Measurements from ENCODE around the gene OXER1. TPM values are rescaled to one million over a fixed set of nuclear protein-coding genes. Genes with fewer than 3 reads are reported as not detected.

OXER1 gene
- total and polyA plus RNA-seq, 9 of the 15 experiments (the other 6 are each of a cell fraction or from before 2014, with no cell fraction given): not detected

DNA sequence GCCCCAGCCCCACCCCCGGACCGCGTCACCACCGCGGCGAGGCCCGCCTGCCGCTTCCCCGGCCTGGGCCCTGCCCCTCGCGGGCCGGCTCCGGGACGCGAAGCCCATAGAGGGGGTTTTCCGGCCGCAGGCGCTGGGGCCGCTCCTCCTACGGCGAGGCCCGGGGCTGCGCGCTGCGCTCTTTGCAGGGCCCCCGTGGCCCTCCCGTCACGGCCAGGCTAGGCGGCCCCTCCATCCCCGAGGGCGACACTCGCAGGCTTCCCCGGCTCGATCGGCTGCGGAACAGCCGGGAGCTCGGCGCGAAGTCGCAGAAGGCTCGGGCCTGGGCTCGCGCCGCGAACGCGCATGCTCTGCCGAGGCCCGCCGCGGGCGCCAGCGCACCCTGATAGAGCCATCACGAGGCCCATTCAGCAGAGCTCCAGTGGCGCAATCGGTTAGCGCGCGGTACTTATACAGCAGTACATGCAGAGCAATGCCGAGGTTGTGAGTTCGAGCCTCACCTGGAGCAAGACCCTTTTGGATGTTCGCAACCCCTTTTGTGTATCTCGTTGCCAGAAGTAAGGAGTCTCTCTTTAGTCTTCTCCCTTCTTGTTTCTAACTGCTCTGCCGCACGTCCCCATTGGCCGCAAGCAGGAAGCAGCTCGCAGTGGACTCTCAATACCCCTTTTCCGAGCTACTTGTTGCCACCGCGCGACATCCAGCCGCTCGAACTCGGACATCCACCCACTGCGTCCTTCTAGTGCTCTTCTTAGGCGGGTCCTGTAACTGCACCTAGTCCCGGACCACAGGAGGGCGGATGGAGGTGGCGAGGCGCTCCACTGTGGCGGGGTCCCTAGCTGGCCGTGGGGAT is 46.4 kb upstream of the OXER1 start (continued):
- TF ChIP-seq, protein P1, sequence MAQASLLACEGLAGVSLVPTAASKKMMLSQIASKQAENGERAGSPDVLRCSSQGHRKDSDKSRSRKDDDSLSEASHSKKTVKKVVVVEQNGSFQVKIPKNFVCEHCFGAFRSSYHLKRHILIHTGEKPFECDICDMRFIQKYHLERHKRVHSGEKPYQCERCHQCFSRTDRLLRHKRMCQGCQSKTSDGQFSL (CRISPR knock-in tag; IDR thresholded peaks at IDR 0.05): peak; percentile 44; the same call in 1 of the 2 replicates
- TF ChIP-seq, protein P1 (tag; IDR thresholded peaks at IDR 0.05): no peak
- TF ChIP-seq U2AF1 (optimal IDR thresholded peaks at IDR 0.05; ENCODE audit: low read depth, low read length): peak; percentile 74
- no peak for TF ChIP-seq ZNF253 (CRISPR knock-in tag; conservative IDR thresholded peaks at IDR 0.05)
- TF ChIP-seq DPF2 (IDR thresholded peaks at IDR 0.05): peak; percentile 66
- peak; percentile 89 for TF ChIP-seq BRF1 (IDR thresholded peaks at IDR 0.05; ENCODE audit: borderline replicate concordance, extremely low read depth, insufficient read length)
- TF ChIP-seq ZNF165 (CRISPR knock-in tag; IDR thresholded peaks at IDR 0.05; ENCODE audit: borderline replicate concordance): no peak
- TF ChIP-seq MYNN (IDR thresholded peaks at IDR 0.05): no peak
- TF ChIP-seq MYNN (CRISPR knock-in tag; IDR thresholded peaks at IDR 0.05): no peak
- TF ChIP-seq BDP1 (IDR thresholded peaks at IDR 0.05; ENCODE audit: insufficient read depth, insufficient read length): peak; percentile 91
- TF ChIP-seq ZNF589 (CRISPR knock-in tag; IDR thresholded peaks at IDR 0.05; ENCODE audit: low read depth): peak; percentile 50; the same call in 1 of the 2 replicates
- TF ChIP-seq HMG20B (CRISPR knock-in tag; IDR thresholded peaks at IDR 0.05): no peak
- TF ChIP-seq, protein P2, sequence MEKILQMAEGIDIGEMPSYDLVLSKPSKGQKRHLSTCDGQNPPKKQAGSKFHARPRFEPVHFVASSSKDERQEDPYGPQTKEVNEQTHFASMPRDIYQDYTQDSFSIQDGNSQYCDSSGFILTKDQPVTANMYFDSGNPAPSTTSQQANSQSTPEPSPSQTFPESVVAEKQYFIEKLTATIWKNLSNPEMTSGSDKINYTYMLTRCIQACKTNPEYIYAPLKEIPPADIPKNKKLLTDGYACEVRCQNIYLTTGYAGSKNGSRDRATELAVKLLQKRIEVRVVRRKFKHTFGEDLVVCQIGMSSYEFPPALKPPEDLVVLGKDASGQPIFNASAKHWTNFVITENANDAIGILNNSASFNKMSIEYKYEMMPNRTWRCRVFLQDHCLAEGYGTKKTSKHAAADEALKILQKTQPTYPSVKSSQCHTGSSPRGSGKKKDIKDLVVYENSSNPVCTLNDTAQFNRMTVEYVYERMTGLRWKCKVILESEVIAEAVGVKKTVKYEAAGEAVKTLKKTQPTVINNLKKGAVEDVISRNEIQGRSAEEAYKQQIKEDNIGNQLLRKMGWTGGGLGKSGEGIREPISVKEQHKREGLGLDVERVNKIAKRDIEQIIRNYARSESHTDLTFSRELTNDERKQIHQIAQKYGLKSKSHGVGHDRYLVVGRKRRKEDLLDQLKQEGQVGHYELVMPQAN (IDR thresholded peaks at IDR 0.05; ENCODE audit: borderline replicate concordance): no peak
- peak; percentile 19 for TF ChIP-seq SAP30 (IDR thresholded peaks at IDR 0.05; ENCODE audit: borderline replicate concordance, insufficient read depth, low read depth, low read length, poor library complexity, severe bottlenecking)
- peak; percentile 27; the same call in 1 of the 2 replicates for TF ChIP-seq HCFC1 (IDR thresholded peaks at IDR 0.05; ENCODE audit: low read depth, low read length)
- TF ChIP-seq GABPA (tag; conservative IDR thresholded peaks at IDR 0.05; ENCODE audit: low read depth): peak; percentile 77
- TF ChIP-seq MTA1 (IDR thresholded peaks at IDR 0.05; ENCODE audit: borderline replicate concordance): 0 out of 2 replicates have a peak, but pooled peaks have one; percentile 81
- peak; percentile 92 for TF ChIP-seq NFATC3 (IDR thresholded peaks at IDR 0.05)
- TF ChIP-seq HNRNPUL1 (IDR thresholded peaks at IDR 0.05; ENCODE audit: low read length): no peak
- TF ChIP-seq RB1 (IDR thresholded peaks at IDR 0.05; ENCODE audit: low read depth): peak; percentile 95
- peak; percentile 14 to 83; a peak in 1 of 4 replicates for TF ChIP-seq FOXK2 (conservative IDR thresholded peaks at IDR 0.05 in 1 of 2, IDR thresholded peaks at IDR 0.05 in 1 of 2; ENCODE audit: low read depth in 2 of 2)
- TF ChIP-seq CCAR2 (IDR thresholded peaks at IDR 0.05; ENCODE audit: low read depth, low read length): no peak
- TF ChIP-seq HIVEP1 (CRISPR knock-in tag; IDR thresholded peaks at IDR 0.05): 0 out of 2 replicates have a peak, but pooled peaks have one; percentile 12
- TF ChIP-seq, protein P3, sequence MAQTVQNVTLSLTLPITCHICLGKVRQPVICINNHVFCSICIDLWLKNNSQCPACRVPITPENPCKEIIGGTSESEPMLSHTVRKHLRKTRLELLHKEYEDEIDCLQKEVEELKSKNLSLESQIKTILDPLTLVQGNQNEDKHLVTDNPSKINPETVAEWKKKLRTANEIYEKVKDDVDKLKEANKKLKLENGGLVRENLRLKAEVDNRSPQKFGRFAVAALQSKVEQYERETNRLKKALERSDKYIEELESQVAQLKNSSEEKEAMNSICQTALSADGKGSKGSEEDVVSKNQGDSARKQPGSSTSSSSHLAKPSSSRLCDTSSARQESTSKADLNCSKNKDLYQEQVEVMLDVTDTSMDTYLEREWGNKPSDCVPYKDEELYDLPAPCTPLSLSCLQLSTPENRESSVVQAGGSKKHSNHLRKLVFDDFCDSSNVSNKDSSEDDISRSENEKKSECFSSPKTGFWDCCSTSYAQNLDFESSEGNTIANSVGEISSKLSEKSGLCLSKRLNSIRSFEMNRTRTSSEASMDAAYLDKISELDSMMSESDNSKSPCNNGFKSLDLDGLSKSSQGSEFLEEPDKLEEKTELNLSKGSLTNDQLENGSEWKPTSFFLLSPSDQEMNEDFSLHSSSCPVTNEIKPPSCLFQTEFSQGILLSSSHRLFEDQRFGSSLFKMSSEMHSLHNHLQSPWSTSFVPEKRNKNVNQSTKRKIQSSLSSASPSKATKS (CRISPR knock-in tag; IDR thresholded peaks at IDR 0.05): no peak
- no peak for TF ChIP-seq SETDB1 (IDR thresholded peaks at IDR 0.05; ENCODE audit: low read length)
